IMR-90 (cell line): ENCODE data around the gene UBD. TPM values are rescaled to one million over a fixed set of nuclear protein-coding genes. Genes with fewer than 3 reads are reported as not detected.

Experiments
- ATAC-seq: fragments of 200-7000 bp; cut with Tn5 transposase; 2 replicates; pipeline ENCODE4 v1.9.1; 2020; ENCODE audit warnings: low read depth, mild to moderate bottlenecking, moderate library complexity
- BruUV-seq: library from RNA; stranded (reverse); fragments of 400-500 nt; replicated peaks from 2 replicates; lab custom pipeline; 2021; lab: Mats Ljungman, UMichigan
- CTCF ChIA-PET: fragments of 300-600 bp; formaldehyde crosslinking; extraction: SDS; loops from one replicate; lab custom pipeline; 2021; ENCODE audit warnings: antibody characterized with exemption; lab: Yijun Ruan, JAX
- POLR2A ChIA-PET: fragments of 300-600 bp; sonication (Branson Sonifier 250); formaldehyde crosslinking; loops from one replicate; lab custom pipeline; 2022; ENCODE audit warnings: antibody characterized with exemption; ENCODE audit not compliant: unreplicated experiment; lab: Charles Lee
- DNase-seq: peaks from one replicate; pipeline ENCODE4 v3.0.0; 2013
- H2AFZ ChIP-seq: replicated peaks from 2 replicates; pipeline ENCODE3; 2013; ENCODE audit warnings: low read length, mild to moderate bottlenecking; ENCODE audit not compliant: poor library complexity
- H2AK5ac ChIP-seq: 2 replicates; pipeline ENCODE4 v1.6.1; 2013; ENCODE audit warnings: low read depth, low read length, inconsistent platforms
- H2AK9ac ChIP-seq: replicated peaks from 2 replicates; pipeline ENCODE3; 2013; ENCODE audit warnings: mild to moderate bottlenecking, low read depth, low read length, moderate library complexity; ENCODE audit not compliant: poor library complexity
- H2BK120ac ChIP-seq: 2 replicates; pipeline ENCODE4 v1.6.1; 2013; ENCODE audit warnings: low read depth, low read length, inconsistent platforms
- H2BK15ac ChIP-seq: 3 replicates; pipeline ENCODE4 v1.6.1; 2013; ENCODE audit warnings: low read depth, low read length, inconsistent platforms
- H2BK20ac ChIP-seq: 2 replicates; pipeline ENCODE4 v1.6.1; 2013; ENCODE audit warnings: low read depth, mild to moderate bottlenecking, inconsistent platforms, low read length, moderate library complexity
- H2BK5ac ChIP-seq: 2 replicates; pipeline ENCODE4 v1.6.1; 2013; ENCODE audit warnings: mild to moderate bottlenecking, low read depth, low read length, inconsistent platforms; ENCODE audit not compliant: poor library complexity, severe bottlenecking
- H3K14ac ChIP-seq: replicated peaks from 2 replicates; pipeline ENCODE4 v1.6.1; 2013; ENCODE audit warnings: low read depth, low read length, inconsistent platforms
- H3K18ac ChIP-seq: 2 replicates; pipeline ENCODE4 v1.6.1; 2013; ENCODE audit warnings: low read depth, low read length, control low read depth
- H3K23ac ChIP-seq: 2 replicates; pipeline ENCODE4 v1.6.1; 2013; ENCODE audit warnings: low read depth, low read length, inconsistent platforms
- H3K27ac ChIP-seq: 2 replicates; pipeline ENCODE4 v1.5.1; 2013; ENCODE audit warnings: mild to moderate bottlenecking, control low read depth, low read length; ENCODE audit not compliant: insufficient read depth
- H3K27me3 ChIP-seq: 2 replicates; pipeline ENCODE4 v1.6.1; 2013; ENCODE audit warnings: low read length; ENCODE audit not compliant: control insufficient read depth, insufficient read depth
- H3K36me3 ChIP-seq: 2 replicates; pipeline ENCODE4 v1.6.1; 2013; ENCODE audit warnings: low read length, mixed read lengths; ENCODE audit not compliant: control insufficient read depth, insufficient read depth
- H3K4ac ChIP-seq: 2 replicates; pipeline ENCODE4 v1.6.1; 2013; ENCODE audit warnings: low read depth, low read length, inconsistent platforms
- H3K4me1 ChIP-seq: 2 replicates; pipeline ENCODE4 v1.6.1; 2013; ENCODE audit warnings: low read length, mixed read lengths; ENCODE audit not compliant: control insufficient read depth, insufficient read depth
- H3K4me2 ChIP-seq: 2 replicates; pipeline ENCODE4 v1.6.1; 2013; ENCODE audit warnings: low read depth, mild to moderate bottlenecking, control low read depth, low read length, moderate library complexity
- H3K4me3 ChIP-seq: 2 replicates; pipeline ENCODE4 v1.5.1; 2013; ENCODE audit warnings: low read depth, mild to moderate bottlenecking, control low read depth, low read length, moderate library complexity; ENCODE audit not compliant: insufficient read depth
- H3K56ac ChIP-seq: 2 replicates; pipeline ENCODE4 v1.6.1; 2013; ENCODE audit warnings: low read length, inconsistent platforms; ENCODE audit not compliant: insufficient read depth; ENCODE audit errors: extremely low read depth
- H3K79me1 ChIP-seq, 2 experiments: 2 replicates each; pipeline ENCODE4 v1.6.1; 2013; ENCODE audit warnings: low read length in 2 of 2, inconsistent platforms in 1 of 2, low read depth in 1 of 2
- H3K9ac ChIP-seq: 2 replicates; pipeline ENCODE4 v1.6.1; 2013; ENCODE audit warnings: low read depth, low read length, control low read depth
- H3K9me1 ChIP-seq: 2 replicates; pipeline ENCODE4 v1.6.1; 2013; ENCODE audit warnings: low read length, inconsistent platforms; ENCODE audit not compliant: insufficient read depth
- H3K9me3 ChIP-seq: 2 replicates; pipeline ENCODE4 v1.6.1; 2013; ENCODE audit warnings: low read length; ENCODE audit not compliant: control insufficient read depth, insufficient read depth
- H4K20me1 ChIP-seq: 2 replicates; pipeline ENCODE4 v1.6.1; 2013; ENCODE audit warnings: low read length, inconsistent platforms; ENCODE audit not compliant: insufficient read depth
- H4K5ac ChIP-seq: 2 replicates; pipeline ENCODE4 v1.6.1; 2013; ENCODE audit warnings: mild to moderate bottlenecking, low read depth, low read length, control low read depth
- H4K8ac ChIP-seq, 2 experiments: 2 replicates each; pipeline ENCODE4 v1.6.1; 2013; ENCODE audit warnings: low read depth in 2 of 2, low read length in 2 of 2, control low read depth in 1 of 2, inconsistent platforms in 1 of 2
- H4K91ac ChIP-seq: 2 replicates; pipeline ENCODE4 v1.6.1; 2013; ENCODE audit warnings: low read depth, low read length, inconsistent platforms; ENCODE audit not compliant: insufficient read depth
- CEBPB ChIP-seq: IDR thresholded peaks from 2 replicates; pipeline ENCODE4 v1.6.1; 2012; ENCODE audit warnings: low read depth, low read length, improper control_type of control experiment
- CHD1 ChIP-seq: IDR thresholded peaks from 2 replicates; pipeline ENCODE4 v1.6.1; 2012; ENCODE audit warnings: low read depth, low read length, improper control_type of control experiment
- FOS ChIP-seq: fragments of 150-350 bp; IDR thresholded peaks from 2 replicates; pipeline ENCODE4 v1.6.1; 2016; ENCODE audit warnings: low read depth, low read length
- MAZ ChIP-seq: IDR thresholded peaks from 2 replicates; pipeline ENCODE4 v1.6.1; 2012; ENCODE audit warnings: low read depth, mild to moderate bottlenecking, low read length, improper control_type of control experiment, moderate library complexity, borderline replicate concordance
- MXI1 ChIP-seq: IDR thresholded peaks from 2 replicates; pipeline ENCODE4 v1.6.1; 2012; ENCODE audit warnings: low read depth, mild to moderate bottlenecking, low read length, moderate library complexity, borderline replicate concordance
- POLR2A ChIP-seq: IDR thresholded peaks from 2 replicates; pipeline ENCODE4 v1.6.1; 2012; ENCODE audit warnings: mild to moderate bottlenecking, low read depth, low read length
- RAD21 ChIP-seq: IDR thresholded peaks from 2 replicates; pipeline ENCODE4 v1.6.1; 2012; ENCODE audit warnings: low read length, improper control_type of control experiment
- RCOR1 ChIP-seq: IDR thresholded peaks from 2 replicates; pipeline ENCODE4 v1.6.1; 2012; ENCODE audit warnings: mild to moderate bottlenecking, low read length, improper control_type of control experiment; ENCODE audit not compliant: insufficient replicate concordance
- RFX5 ChIP-seq: IDR thresholded peaks from 2 replicates; pipeline ENCODE4 v1.8.0; 2012; ENCODE audit warnings: low read depth, mild to moderate bottlenecking, low read length, moderate library complexity
- SMC3 ChIP-seq: fragments of 150-350 bp; IDR thresholded peaks from 2 replicates; pipeline ENCODE4 v1.6.1; 2016; ENCODE audit warnings: low read depth, mild to moderate bottlenecking, antibody characterized with exemption, low read length, moderate library complexity
- dilution Hi-C: fragments of 300-500 bp; cut with HindIII; formaldehyde crosslinking; loops from one replicate; pipeline ENCODE4 v1.14.3; 2018; ENCODE audit warnings: low sequenced_read_pairs; ENCODE audit not compliant: unreplicated experiment
- in situ Hi-C: fragments of 300-500 bp; cut with MboI; formaldehyde crosslinking; loops from 3 replicates; pipeline ENCODE4 v1.14.3; 2019; ENCODE audit warnings: low sequenced_read_pairs, inconsistent platforms, mixed read lengths
- intact Hi-C: fragments of 100-400 bp; cut with micrococcal nuclease; formaldehyde crosslinking; loops from 2 replicates; pipeline ENCODE4 v1.10.0; 2022
- polyA plus RNA-seq, 3 experiments: library from polyadenylated mRNA; depleted of rRNA; stranded (reverse); fragments of >200 nt; gene quantifications; 2 replicates each; pipeline ENCODE4 v1.2.3, GENCODE V29; 2012; ENCODE audit warnings: low replicate concordance in 1 of 3
- total RNA-seq: library from RNA; depleted of rRNA; stranded (reverse); fragments of >200 nt; gene quantifications from 2 replicates; pipeline ENCODE4 v1.2.3, GENCODE V29; 2012

Gene UBD
- total and polyA plus RNA-seq, 2 of the 4 experiments (the other 2 are of a cell fraction), result not detected

GRCh38 chr6:29584821-29585220, 25.3 kb upstream of the UBD start, which contains the start of gene OR2H2:
TSS of gene OR2H2 (plus strand) at chr6:29585121. CDS start at chr6:29587945, 2,824 bp downstream.
- Histone ChIP-seq H3K56ac (no peak within 1 kb of the TSS), H3K36me3 (no peaks in the 10 kb centered on the region), H2AK9ac (no peak within 1 kb of the TSS), H3K27ac (no peak within 1 kb of the TSS), H3K4ac (no peak within 1 kb of the TSS), H3K18ac (no peak within 1 kb of the TSS), H3K4me1 (no peaks in the 10 kb centered on the region), H4K91ac (no peak within 1 kb of the TSS), H3K4me3 (no peak within 1 kb of the TSS), H3K9ac (no peak within 1 kb of the TSS), H4K8ac (no peak within 1 kb of the TSS), H3K4me2 (no peak within 1 kb of the TSS), H2BK120ac (no peak within 1 kb of the TSS), H2AFZ (no peak within 1 kb of the TSS), H2BK5ac (no peak within 1 kb of the TSS), H3K23ac (no peak within 1 kb of the TSS), H3K27me3 (no peaks in the 10 kb centered on the region), H4K5ac (no peak within 1 kb of the TSS), H2AK5ac (no peak within 1 kb of the TSS), H3K79me1 (no peaks in the 10 kb centered on the region), H4K20me1 (no peaks in the 10 kb centered on the region), H3K14ac (no peak within 1 kb of the TSS), H2BK15ac (no peak within 1 kb of the TSS), H3K9me1 (no peaks in the 10 kb centered on the region), H3K9me3 (no peaks in the 10 kb centered on the region), H2BK20ac (no peak within 1 kb of the TSS)
- in situ Hi-C loops (no loop called here), dilution Hi-C loops (no loop called here), intact Hi-C loops (loop anchor here (5.0 to 10.0 kb wide), 2 partner anchors 598 to 750 kb away; no protein-coding TSS in a partner anchor)
- DNase-seq, result no peak
- CTCF ChIA-PET, result no interaction called here
- TF ChIP-seq CHD1 (no peak), POLR2A (no peak), RFX5 (no peak), MXI1 (no peak), RCOR1 (no peak), SMC3 (no peak), MAZ (no peak), FOS (no peak), RAD21 (no peak), CEBPB (no peak)
- no TSS peak for BruUV-seq
- ATAC-seq, result no peak
- POLR2A ChIA-PET, result no interaction called here
